HepG2 (cell line): ENCODE measurements around the gene ZBTB4. TPM values are rescaled to one million over a fixed set of nuclear protein-coding genes. Genes with fewer than 3 reads are reported as not detected.

Experiments
- ARID2 ChIP-seq: sonication (generic); formaldehyde crosslinking; IDR thresholded peaks from 2 replicates; pipeline ENCODE4 v1.8.1; 2022; ENCODE audit warnings: mild to moderate bottlenecking, missing genetic modification reagents, borderline replicate concordance
- ARNT2 ChIP-seq: sonication (generic); formaldehyde crosslinking; IDR thresholded peaks from 2 replicates; pipeline ENCODE4 v1.8.0; 2022; ENCODE audit warnings: mild to moderate bottlenecking, low read depth, missing genetic modification reagents, moderate library complexity
- ARNTL ChIP-seq: sonication (generic); formaldehyde crosslinking; IDR thresholded peaks from 2 replicates; pipeline ENCODE4 v1.4.0; 2020; ENCODE audit warnings: mild to moderate bottlenecking, missing genetic modification reagents
- TBX2 ChIP-seq: sonication (generic); formaldehyde crosslinking; IDR thresholded peaks from 2 replicates; pipeline ENCODE4 v1.5.0; 2020; ENCODE audit warnings: missing genetic modification reagents, mild to moderate bottlenecking, borderline replicate concordance
- U2AF1 ChIP-seq: fragments of 200-400 bp; formaldehyde crosslinking; optimal IDR thresholded peaks from 2 replicates; pipeline ENCODE3; 2017; ENCODE audit warnings: mild to moderate bottlenecking, low read depth, low read length
- ZFY ChIP-seq: sonication (generic); formaldehyde crosslinking; IDR thresholded peaks from 2 replicates; pipeline ENCODE4 v1.4.0; 2020; ENCODE audit warnings: missing genetic modification reagents
- ZNF143 ChIP-seq: sonication (generic); formaldehyde crosslinking; IDR thresholded peaks from 2 replicates; pipeline ENCODE4 v1.4.0; 2020; ENCODE audit warnings: missing genetic modification reagents
- ZNF577 ChIP-seq: sonication (generic); formaldehyde crosslinking; IDR thresholded peaks from 2 replicates; pipeline ENCODE4 v1.4.0; 2020; ENCODE audit warnings: mild to moderate bottlenecking, low read depth, missing genetic modification reagents, borderline replicate concordance
- polyA plus RNA-seq, 8 experiments: library from polyadenylated mRNA; depleted of rRNA in 3 of 8; stranded (reverse) in 7 of 8; unstranded in 1 of 8; fragments of >200 nt; fragmentation: Illumina TruSeq in 4 of 8; extraction: Trizol in 4 of 8; gene quantifications; 2 replicates each; pipeline versions ENCODE4 v1.2.1 to v1.2.3, GENCODE V29; 2011 to 2016; ENCODE audit warnings: low read depth in 4 of 8, missing spikeins in 1 of 8, mixed read lengths in 1 of 8; ENCODE audit not compliant: insufficient read depth in 1 of 8
- total RNA-seq, 5 experiments: library from RNA; depleted of rRNA; stranded (reverse); fragments of >200 nt; fragmentation: Illumina TruSeq; extraction: Trizol; gene quantifications; 2 replicates each; pipeline ENCODE4 v1.2.3, GENCODE V29; 2016; ENCODE audit warnings: low read depth in 1 of 5
- TF ChIP-seq, protein P1 (sequence below): sonication (generic); formaldehyde crosslinking; IDR thresholded peaks from 2 replicates; pipeline ENCODE4 v1.4.0; 2020; ENCODE audit warnings: mild to moderate bottlenecking, missing genetic modification reagents
- TF ChIP-seq, protein P2 (sequence below): sonication (generic); formaldehyde crosslinking; IDR thresholded peaks from 2 replicates; pipeline ENCODE4 v1.8.0; 2022; ENCODE audit warnings: low read depth, missing genetic modification reagents
- TF ChIP-seq, protein P3 (sequence below): sonication (generic); formaldehyde crosslinking; IDR thresholded peaks from 2 replicates; pipeline ENCODE4 v1.8.0; 2022; ENCODE audit warnings: mild to moderate bottlenecking, missing genetic modification reagents
- TF ChIP-seq, protein P4 (sequence below): sonication (generic); formaldehyde crosslinking; IDR thresholded peaks from 2 replicates; pipeline ENCODE4 v1.4.0; 2020; ENCODE audit warnings: mild to moderate bottlenecking, missing genetic modification reagents
- TF ChIP-seq, protein P5 (sequence below): sonication (generic); formaldehyde crosslinking; IDR thresholded peaks from 2 replicates; pipeline ENCODE4 v1.4.0; 2020; ENCODE audit warnings: missing genetic modification reagents, mild to moderate bottlenecking, borderline replicate concordance
- TF ChIP-seq, protein P6 (sequence below): sonication (generic); formaldehyde crosslinking; IDR thresholded peaks from 2 replicates; pipeline ENCODE4 v1.8.0; 2022; ENCODE audit warnings: mild to moderate bottlenecking, missing genetic modification reagents, borderline replicate concordance

ZBTB4 gene
- total and polyA plus RNA-seq, 2 of the 13 experiments (the other 11 are each of a cell fraction or from before 2014, with no cell fraction given) = 4.3 to 7.4 TPM

DNA sequence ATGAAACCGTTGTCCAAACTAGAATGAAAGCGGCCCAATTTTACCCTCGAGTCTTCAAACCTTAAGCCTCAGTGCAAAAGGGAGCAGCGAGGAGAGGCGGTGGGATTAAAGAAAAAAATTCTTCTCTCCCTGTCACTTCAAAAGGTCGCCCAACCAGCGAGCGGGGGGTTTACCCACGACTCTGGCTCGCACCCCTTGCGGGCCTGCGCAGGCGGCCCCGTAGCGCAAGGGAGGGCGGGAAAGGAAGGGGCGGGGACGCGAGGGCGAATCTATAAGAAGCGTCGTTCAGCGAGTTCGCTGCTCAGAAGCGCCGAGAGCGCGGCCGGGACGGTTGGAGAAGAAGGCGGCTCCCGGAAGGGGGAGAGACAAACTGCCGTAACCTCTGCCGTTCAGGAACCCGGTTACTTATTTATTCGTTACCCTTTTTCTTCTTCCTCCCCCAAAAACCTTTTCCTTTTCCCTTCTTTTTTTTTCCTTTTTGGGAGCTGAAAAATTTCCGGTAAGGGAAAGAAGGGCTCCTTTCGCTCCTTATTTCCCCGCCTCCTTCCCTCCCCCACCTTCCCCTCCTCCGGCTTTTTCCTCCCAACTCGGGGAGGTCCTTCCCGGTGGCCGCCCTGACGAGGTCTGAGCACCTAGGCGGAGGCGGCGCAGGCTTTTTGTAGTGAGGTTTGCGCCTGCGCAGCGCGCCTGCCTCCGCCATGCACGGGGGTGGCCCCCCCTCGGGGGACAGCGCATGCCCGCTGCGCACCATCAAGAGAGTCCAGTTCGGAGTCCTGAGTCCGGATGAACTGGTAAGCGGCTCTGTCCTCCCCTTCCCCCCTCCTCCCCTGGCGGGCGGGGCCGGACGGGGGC, 4.9 kb upstream of the ZBTB4 start, which contains the start of gene POLR2A (continued):
- TF ChIP-seq, protein P1, sequence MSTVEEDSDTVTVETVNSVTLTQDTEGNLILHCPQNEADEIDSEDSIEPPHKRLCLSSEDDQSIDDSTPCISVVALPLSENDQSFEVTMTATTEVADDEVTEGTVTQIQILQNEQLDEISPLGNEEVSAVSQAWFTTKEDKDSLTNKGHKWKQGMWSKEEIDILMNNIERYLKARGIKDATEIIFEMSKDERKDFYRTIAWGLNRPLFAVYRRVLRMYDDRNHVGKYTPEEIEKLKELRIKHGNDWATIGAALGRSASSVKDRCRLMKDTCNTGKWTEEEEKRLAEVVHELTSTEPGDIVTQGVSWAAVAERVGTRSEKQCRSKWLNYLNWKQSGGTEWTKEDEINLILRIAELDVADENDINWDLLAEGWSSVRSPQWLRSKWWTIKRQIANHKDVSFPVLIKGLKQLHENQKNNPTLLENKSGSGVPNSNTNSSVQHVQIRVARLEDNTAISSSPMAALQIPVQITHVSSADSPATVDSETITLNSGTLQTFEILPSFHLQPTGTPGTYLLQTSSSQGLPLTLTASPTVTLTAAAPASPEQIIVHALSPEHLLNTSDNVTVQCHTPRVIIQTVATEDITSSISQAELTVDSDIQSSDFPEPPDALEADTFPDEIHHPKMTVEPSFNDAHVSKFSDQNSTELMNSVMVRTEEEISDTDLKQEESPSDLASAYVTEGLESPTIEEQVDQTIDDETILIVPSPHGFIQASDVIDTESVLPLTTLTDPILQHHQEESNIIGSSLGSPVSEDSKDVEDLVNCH (CRISPR knock-in tag) = no peak
- TF ChIP-seq TBX2 (CRISPR knock-in tag) = peak; percentile 69
- TF ChIP-seq, protein P2, sequence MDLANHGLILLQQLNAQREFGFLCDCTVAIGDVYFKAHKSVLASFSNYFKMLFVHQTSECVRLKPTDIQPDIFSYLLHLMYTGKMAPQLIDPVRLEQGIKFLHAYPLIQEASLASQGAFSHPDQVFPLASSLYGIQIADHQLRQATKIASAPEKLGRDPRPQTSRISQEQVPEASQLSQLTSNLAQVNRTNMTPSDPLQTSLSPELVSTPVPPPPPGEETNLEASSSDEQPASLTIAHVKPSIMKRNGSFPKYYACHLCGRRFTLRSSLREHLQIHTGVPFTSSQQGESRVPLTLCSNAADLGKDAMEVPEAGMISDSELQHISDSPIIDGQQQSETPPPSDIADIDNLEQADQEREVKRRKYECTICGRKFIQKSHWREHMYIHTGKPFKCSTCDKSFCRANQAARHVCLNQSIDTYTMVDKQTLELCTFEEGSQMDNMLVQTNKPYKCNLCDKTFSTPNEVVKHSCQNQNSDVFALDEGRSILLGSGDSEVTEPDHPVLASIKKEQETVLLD = peak; percentile 78; the same call in 1 of the 2 replicates
- TF ChIP-seq, protein P3, sequence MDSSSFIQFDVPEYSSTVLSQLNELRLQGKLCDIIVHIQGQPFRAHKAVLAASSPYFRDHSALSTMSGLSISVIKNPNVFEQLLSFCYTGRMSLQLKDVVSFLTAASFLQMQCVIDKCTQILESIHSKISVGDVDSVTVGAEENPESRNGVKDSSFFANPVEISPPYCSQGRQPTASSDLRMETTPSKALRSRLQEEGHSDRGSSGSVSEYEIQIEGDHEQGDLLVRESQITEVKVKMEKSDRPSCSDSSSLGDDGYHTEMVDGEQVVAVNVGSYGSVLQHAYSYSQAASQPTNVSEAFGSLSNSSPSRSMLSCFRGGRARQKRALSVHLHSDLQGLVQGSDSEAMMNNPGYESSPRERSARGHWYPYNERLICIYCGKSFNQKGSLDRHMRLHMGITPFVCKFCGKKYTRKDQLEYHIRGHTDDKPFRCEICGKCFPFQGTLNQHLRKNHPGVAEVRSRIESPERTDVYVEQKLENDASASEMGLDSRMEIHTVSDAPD (CRISPR knock-in tag) = no peak
- TF ChIP-seq ARNTL (CRISPR knock-in tag) = no peak; the same call in 1 of the 2 replicates
- TF ChIP-seq, protein P4, sequence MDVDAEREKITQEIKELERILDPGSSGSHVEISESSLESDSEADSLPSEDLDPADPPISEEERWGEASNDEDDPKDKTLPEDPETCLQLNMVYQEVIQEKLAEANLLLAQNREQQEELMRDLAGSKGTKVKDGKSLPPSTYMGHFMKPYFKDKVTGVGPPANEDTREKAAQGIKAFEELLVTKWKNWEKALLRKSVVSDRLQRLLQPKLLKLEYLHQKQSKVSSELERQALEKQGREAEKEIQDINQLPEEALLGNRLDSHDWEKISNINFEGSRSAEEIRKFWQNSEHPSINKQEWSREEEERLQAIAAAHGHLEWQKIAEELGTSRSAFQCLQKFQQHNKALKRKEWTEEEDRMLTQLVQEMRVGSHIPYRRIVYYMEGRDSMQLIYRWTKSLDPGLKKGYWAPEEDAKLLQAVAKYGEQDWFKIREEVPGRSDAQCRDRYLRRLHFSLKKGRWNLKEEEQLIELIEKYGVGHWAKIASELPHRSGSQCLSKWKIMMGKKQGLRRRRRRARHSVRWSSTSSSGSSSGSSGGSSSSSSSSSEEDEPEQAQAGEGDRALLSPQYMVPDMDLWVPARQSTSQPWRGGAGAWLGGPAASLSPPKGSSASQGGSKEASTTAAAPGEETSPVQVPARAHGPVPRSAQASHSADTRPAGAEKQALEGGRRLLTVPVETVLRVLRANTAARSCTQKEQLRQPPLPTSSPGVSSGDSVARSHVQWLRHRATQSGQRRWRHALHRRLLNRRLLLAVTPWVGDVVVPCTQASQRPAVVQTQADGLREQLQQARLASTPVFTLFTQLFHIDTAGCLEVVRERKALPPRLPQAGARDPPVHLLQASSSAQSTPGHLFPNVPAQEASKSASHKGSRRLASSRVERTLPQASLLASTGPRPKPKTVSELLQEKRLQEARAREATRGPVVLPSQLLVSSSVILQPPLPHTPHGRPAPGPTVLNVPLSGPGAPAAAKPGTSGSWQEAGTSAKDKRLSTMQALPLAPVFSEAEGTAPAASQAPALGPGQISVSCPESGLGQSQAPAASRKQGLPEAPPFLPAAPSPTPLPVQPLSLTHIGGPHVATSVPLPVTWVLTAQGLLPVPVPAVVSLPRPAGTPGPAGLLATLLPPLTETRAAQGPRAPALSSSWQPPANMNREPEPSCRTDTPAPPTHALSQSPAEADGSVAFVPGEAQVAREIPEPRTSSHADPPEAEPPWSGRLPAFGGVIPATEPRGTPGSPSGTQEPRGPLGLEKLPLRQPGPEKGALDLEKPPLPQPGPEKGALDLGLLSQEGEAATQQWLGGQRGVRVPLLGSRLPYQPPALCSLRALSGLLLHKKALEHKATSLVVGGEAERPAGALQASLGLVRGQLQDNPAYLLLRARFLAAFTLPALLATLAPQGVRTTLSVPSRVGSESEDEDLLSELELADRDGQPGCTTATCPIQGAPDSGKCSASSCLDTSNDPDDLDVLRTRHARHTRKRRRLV = peak; percentile 33; the same call in 1 of the 2 replicates
- peak; percentile 56; the same call in 1 of the 2 replicates for TF ChIP-seq ZFY (CRISPR knock-in tag)
- TF ChIP-seq U2AF1 = no peak
- TF ChIP-seq ARID2 (CRISPR knock-in tag) = no peak
- peak; percentile 86 for TF ChIP-seq ZNF143 (CRISPR knock-in tag)
- TF ChIP-seq, protein P5, sequence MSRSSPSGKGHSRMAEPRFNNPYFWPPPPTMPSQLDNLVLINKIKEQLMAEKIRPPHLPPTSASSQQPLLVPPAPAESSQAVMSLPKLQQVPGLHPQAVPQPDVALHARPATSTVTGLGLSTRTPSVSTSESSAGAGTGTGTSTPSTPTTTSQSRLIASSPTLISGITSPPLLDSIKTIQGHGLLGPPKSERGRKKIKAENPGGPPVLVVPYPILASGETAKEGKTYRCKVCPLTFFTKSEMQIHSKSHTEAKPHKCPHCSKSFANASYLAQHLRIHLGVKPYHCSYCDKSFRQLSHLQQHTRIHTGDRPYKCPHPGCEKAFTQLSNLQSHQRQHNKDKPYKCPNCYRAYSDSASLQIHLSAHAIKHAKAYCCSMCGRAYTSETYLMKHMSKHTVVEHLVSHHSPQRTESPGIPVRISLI (CRISPR knock-in tag) = peak; percentile 56; the same call in 1 of the 2 replicates
- TF ChIP-seq, protein P6, sequence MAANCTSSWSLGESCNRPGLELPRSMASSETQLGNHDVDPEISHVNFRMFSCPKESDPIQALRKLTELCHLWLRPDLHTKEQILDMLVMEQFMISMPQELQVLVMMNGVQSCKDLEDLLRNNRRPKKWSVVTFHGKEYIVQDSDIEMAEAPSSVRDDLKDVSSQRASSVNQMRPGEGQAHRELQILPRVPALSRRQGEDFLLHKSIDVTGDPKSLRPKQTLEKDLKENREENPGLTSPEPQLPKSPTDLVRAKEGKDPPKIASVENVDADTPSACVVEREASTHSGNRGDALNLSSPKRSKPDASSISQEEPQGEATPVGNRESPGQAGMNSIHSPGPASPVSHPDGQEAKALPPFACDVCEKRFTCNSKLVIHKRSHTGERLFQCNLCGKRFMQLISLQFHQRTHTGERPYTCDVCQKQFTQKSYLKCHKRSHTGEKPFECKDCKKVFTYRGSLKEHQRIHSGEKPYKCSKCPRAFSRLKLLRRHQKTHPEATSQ (CRISPR knock-in tag) = no peak
- TF ChIP-seq ARNT2 (CRISPR knock-in tag) = no peak
- TF ChIP-seq ZNF577 = no peak; the same call in 1 of the 2 replicates
